Epithelial cell of proximal tubule (primary cell): ENCODE results near the gene HOXD3. TPM values are rescaled to one million over a fixed set of nuclear protein-coding genes. Genes with fewer than 3 reads are reported as not detected.

Source experiments
- DNase-seq: peaks from one replicate; pipeline ENCODE4 v3.0.0-alpha.2; 2011; ENCODE audit warnings: low read depth
- H3K4me3 ChIP-seq: 2 replicates; pipeline ENCODE4 v1.5.1; 2011; ENCODE audit warnings: low read depth, mild to moderate bottlenecking, low read length
- CTCF ChIP-seq: conservative IDR thresholded peaks from 2 replicates; pipeline ENCODE4 v1.5.1; 2012; ENCODE audit warnings: low read depth, mild to moderate bottlenecking, low read length
- total RNA-seq: library from RNA; depleted of rRNA; stranded (reverse); fragments of >200 nt; gene quantifications from 2 replicates; pipeline ENCODE4 v1.2.3, GENCODE V29; 2015

The HOXD3 gene
- total RNA-seq, 1 donor from 2014 or later, result 9.4 TPM

GRCh38 chr2:176152350-176153181 lies 4.5 kb upstream of the HOXD3 start:
- H3K4me3 ChIP-seq, result peak overlapping the region; percentile 70
- no peak for TF ChIP-seq CTCF
- DNase-seq, result no peak

DNA sequence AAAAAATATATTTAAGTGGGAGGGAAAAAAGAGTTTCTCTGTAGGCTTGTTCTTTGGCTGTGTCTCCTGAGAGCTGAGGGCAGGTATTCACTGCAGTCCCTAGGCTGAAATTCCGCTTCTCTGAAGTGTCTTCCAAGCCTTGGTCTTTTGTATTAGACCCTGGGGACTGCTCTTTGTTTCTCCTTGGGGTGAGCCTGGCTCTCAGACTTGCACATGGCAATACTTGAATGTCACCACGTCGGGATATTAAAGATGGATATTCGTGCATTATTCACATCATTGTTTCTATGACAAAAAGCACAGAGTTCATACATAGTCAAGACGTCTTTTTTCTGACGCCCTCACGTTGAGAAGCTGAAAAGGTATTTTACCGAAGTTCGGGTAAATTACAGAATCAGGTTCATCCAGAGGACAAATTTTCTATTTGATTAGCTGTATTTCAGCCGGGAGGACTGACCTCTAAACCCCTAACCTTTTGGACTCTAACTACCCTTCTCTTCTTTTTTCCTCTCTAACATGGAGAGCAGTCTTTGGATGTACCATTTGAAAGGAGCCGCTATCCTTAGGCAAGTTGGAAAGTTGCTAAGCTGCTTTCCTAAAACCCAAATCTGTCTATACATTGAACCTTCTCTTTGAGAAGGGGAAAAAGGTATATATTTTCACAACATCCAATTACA lies 2.4 kb upstream of the HOXD3 start:
- DNase-seq, result no peak
- no peak for TF ChIP-seq CTCF
- H3K4me3 ChIP-seq, result peak overlapping the region; percentile 70

- no peak for DNase-seq
- no peak for TF ChIP-seq CTCF
- peak overlapping the region; percentile 70 for H3K4me3 ChIP-seq
Observed at GRCh38 chr2:176155356-176156044, 1.6 kb upstream of the HOXD3 start.

DNA sequence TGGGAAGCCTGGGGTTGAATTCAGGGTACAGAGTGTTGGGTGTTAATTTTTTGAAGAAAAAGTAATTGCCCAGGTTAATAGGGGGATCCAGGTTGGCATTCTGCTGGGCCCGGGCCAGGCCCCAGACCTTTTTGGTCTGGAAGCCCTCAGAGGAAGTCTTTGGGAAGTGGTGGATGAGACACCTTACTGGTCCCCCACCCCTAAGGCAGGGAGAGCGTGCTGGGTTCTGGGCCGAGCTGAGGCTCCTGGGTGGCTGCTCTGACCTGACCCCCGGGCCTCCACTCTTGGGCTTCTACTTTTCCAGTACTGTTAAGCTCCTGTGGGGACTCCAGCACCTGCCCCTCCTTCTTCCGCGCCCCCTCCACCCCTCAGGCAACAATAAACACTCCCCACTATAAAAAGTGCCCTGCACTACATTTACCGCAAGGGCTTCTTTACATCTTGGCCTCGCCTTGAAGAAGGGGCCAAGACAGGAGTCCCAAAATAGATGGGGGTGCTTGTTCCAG lies 753 bp upstream of the HOXD3 start:
- no peak for TF ChIP-seq CTCF
- peak overlapping the region; percentile 66 for H3K4me3 ChIP-seq
- no peak for DNase-seq

DNA sequence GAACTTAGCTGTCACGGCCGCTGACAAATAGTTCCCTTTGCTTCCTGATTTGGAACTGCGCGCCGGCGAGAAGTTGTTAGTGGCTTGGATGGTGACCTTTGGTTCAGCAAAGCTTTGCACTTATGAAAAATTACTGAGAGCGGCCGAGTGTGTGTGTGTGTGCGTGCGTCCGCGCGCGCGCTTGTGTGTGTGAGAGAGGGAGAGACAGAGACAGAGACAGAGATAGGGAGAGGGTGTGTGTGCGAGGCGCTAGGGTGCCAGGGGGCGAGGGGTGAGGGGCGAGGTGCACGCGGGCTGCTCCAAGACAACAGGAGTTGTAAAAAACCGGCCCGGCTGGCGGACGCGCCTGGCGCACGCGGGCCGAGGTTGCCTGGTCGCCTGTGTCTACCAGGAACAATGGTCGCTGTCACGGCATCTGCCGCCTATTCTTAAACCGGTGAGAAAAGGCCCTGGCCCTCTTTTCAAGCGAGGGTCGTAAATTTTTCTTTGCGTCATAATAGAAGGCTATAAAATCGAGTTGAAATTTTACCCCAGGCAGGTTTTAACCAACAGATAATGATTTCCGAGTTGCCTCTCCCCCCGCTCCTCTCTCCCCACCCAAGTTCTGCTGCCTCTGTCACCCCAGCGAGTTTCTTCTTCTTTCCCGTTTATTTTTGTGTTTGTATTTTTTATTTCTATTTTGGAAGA lies 535 bp downstream of the HOXD3 start:
- no peak for TF ChIP-seq CTCF
- H3K4me3 ChIP-seq, result peak overlapping the region; percentile 66
- no peak for DNase-seq

DNA sequence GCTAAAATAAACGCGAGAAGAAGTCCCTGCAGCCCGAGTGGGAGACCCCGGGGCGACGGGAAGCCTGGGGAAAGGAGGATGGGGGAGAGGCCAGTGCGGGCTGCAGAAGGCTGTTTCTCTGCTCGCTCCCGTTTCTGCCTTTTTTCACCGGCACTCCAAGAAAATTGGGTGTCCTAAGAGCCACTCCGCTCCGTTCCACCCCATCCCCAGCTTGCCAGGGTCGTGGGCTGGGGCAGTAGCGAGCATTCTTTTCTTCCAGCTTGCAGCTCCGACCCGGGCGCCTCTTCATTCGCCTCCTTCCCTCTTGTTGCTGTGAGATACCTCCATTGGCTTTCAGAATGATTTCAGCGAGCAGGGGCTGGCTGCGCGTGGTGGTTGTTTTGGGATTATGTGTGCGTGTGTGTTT lies 1.1 kb downstream of the HOXD3 start:
- H3K4me3 ChIP-seq, result peak overlapping the region; percentile 66
- DNase-seq, result no peak
- no peak for TF ChIP-seq CTCF
